ENCODE measurements around the gene SUCLG1.

DNA sequence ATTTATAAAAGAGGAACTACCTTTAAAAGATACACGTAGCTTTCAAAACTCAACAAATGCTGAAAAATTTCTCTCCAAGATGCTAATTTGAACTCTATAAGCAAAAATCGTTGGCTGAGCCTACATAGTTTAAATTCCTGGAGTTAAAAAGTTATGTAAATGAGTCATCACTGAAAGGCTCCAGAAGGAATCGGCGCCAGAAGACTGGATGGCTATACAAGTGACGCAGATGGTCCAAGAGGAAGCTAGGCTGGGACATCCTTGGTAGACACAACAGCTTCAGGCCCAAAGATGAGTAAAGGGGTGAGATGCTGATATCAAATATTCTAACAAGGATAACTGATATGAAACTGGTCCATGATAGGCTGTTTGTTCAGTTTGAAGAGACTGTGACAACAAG, 34.4 kb upstream of the SUCLG1 start:
- TF ChIP-seq POLR2A (IDR thresholded peaks at IDR 0.05; ENCODE audit: low read depth, low read length) (no peak), RCOR1 (IDR thresholded peaks at IDR 0.05; ENCODE audit: insufficient replicate concordance, low read length) (no peak), MAZ (IDR thresholded peaks at IDR 0.05; ENCODE audit: borderline replicate concordance, low read depth, low read length) (no peak), RAD21 (IDR thresholded peaks at IDR 0.05; ENCODE audit: low read length) (no peak)

Measured in IMR-90 (cell line).